Activated CD4-positive, alpha-beta T cell treated with anti-CD3 and anti-CD28 coated beads, Interleukin-10, Interleukin-2, amounts not matched to agents 100 ng/mL and 50 ng/mL, durations not matched to agents 16 hours and 8 hours (primary cell): ENCODE data around the gene ALDH3A1.

Experiments used
- DNase-seq: peaks from one replicate; pipeline ENCODE4 v3.0.0-alpha.2; 2020

Gene ALDH3A1

DNA sequence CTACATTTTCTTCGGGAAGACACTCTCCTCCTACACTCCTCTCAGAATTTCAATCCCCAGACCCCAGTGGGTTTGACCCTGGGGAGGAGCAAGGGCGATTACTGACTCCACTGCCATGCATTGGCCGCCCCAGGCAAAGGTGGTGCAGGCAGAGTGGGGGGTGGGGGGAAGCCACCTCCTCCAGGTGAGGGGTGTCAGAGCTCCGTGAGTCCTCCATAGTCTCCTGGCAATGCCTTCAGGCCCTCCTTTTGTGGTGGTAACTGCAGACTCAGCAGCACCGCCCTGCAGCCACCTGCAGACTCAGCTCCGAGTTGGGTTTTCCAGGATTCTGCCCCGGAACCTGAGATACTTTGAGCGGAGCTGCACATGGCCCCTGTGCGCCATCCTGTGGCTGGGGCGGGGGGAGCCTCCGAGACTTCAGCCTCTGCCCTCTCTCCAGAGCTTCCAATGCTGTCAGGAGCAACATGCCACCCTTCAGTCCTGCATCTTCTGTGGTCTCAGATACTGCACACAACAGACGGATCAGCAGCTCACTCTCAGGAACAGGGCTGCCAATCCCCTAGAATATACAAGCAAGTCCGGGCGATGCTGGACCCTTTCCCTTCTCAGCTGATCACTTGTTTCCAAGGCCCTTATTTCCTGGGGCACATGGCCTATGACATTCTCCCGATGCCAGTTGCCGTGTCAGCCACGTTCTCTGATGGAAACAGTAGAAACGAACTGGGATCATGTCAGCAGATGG lies 29.3 kb downstream of the ALDH3A1 start:
- DNase-seq, result no peak

DNA sequence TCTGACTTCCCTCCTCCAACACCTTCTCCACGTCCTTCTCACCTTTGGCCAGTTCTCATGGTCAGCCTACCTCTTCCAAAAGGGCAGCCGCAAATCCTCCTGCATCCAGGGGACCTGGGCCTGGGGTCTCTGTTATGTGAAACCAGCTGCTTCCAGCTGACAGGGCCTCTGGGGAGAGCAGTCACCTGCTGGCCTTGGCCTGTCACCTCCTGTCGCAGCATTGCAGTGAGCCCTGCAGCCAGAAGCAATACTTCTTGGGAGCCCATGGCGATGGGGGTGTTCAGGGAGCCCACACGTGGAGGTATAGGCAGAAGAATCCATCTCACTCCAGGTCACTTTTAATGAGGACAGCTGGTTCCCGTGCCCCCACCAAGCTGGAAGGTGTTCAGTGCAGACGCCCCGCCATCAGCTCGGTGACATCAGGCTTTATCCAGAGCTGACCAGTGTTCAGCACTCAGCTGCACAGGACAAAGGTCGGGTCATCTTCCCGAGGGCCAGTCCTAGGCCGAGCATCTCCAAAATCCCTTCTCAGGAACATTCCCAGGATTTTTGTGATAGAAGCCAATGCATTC lies 30.0 kb downstream of the ALDH3A1 start:
- no peak for DNase-seq

DNA sequence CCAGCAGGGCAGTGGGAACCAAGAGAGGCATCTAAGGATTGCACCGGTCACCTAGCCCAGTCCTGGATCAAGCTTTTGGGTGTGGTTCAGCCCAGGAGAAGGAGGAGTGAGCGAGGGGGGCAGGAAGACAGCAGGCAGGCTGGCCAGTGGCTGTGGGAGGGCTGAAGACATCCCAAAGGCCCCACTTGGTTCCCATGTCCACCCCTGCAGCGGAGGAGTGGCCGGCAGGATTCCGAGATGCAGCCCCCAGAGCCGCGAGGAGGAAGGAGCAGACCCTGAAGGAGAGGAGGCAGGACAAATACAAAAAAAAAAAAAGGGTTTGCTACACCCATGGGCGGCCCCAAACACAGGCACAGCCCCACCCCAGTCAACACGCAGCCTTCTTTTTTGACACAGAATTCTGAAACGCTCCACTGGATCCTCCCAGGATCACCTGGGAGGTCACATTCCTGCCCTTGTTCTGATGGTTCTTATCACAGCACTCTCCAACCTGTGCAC lies 30.6 kb downstream of the ALDH3A1 start:
- no peak for DNase-seq

DNA sequence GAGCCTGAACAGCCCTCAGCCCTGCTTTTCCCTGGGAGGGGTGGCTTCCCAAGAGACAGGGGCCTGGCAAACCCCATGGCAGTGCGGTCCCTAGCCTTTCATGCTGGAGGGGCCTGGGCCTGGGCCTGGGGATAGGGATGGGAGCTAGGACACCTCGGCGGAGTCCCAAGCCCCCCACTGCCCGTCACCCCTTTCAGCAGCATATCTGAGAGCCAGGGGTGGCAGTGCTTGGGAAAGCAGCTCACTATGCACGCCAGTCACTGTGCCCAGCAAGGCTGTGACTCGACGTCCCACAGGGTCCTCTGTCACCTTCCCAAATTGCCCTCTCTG lies 31.1 kb downstream of the ALDH3A1 start:
- DNase-seq, result no peak

DNA sequence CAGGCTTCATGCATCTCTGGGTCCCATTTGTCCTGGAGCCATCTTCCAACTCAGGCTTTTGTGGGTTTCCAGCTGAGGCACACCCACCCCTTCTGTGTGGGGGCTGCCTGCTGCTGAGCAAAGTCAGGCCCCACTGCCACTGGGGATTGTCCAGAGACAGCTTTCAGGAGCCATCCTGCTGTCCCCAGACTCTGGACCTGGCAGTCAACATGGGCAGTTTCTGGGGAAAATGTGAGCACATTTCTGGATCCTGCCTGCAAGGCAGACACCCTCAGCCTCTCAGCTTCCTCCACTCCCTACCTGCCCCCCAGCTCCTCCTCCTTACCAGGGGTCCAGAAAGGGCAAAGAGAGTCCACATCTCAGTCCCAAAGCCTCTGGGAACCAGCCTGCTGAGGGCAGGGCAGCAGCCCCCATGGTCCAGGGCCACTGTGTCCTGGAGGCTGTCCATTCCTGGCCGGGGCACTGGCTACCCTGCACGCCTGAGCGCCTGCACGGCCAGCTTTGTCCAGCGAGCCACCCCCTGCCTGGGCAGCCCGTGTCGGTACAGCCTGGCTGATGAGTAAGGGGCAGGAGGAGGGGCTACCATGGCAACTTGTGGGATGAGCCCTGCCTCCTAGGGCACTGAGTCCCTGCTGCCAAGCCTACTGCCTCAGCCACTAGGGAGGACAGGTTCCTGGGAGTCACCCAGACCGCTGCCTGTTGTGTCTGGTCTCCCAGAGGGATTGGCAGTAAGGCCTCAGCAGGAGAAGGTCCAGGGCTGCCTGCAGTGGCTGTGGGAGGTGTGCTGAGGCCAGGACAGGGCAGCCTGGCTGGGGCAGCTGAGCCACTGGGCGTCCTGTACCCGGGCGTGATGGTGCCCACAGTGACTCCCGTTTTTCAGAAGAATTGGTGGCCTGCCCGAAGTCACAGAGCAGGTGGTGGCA lies 31.7 kb downstream of the ALDH3A1 start, which contains the start of gene SLC47A2:
Gene SLC47A2 (minus strand): TSS at position 477 of the 923 bp plus-strand sequence. CDS start 29 bp downstream, at position 448.
- no peak for DNase-seq

DNA sequence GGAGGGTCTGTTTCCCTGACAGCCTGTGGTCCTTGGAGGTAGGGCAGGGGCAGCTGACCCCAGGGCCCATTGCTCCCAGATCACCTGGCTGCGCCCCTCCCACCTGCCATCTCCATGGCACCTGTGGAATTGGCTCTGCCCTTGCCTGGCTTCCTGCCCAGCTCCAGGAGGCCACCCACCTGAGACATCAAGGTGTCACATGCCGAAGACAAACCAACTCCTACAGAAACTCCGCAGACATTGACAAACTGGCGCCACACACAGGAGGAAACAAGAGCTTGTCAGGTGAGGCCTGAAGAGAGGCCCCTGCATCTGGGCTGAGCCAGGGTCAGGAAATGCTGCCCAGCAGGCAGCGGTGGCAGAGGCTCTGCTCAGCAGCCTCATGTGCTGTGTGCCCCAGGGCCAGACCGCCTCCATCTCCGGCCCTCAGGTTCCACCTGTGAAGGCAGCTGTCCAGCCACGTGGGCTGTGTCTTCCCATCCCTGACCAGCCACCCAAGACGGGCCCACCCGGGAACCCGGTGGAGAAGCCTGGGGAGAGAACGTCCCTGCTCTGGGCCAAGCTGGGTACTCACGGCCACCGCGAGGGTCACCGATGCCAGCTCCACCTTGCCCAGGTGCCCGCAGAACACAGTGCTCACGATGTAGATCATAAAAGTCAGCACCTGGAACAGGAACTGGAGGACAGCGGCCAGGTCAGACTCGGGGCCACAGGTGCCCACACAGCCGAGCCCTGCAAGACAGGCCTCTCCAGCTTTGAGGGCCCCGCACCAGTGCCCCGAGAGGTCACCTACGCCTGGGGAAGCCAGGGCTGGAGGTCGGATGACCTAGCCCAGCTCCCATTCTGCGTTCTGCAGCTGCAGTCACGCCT lies 33.3 kb downstream of the ALDH3A1 start:
- no peak for DNase-seq

DNA sequence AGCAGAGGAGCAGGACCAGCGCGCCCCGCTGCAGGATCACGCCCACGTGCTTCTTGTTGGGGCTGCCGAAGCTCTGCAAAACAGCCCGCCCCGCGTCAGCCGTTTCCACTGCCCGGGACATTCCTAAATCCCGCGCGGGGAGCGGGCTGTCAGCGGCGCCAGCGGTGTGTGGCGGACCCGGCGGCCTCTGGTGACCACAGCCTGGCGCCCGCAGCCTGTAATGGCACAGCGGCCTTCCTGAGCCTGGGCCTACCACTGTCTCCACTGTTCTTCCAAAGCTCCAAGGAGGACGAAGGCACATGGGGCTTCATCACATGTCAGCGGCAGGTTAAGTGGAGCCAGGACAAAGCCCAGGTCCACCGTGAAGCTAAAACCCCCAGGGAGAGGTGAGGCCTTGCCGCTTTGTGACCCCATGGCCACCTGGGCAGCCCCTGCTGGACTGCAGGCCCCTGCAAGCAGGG lies 34.2 kb downstream of the ALDH3A1 start:
- DNase-seq, result no peak

DNA sequence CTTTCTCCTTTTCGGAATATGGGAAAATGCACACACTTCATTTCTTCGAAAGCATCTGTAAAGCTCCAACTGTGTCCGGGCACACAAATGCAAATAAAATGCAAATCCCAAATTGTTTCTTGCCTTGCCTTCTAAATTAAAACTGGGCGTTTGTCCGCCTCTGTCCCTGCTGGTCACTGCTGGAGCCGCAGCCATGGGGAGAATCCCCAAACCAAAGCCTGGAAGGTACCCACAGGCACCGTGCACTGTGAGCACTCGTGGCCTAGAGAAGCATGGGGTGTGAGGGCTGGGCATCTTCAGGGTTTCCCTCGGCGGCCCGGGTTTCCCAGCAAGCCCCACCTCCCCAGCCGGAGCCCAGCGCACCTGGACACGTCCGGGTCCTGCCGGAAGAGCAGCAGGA lies 34.6 kb downstream of the ALDH3A1 start:
- DNase-seq, result no peak

DNA sequence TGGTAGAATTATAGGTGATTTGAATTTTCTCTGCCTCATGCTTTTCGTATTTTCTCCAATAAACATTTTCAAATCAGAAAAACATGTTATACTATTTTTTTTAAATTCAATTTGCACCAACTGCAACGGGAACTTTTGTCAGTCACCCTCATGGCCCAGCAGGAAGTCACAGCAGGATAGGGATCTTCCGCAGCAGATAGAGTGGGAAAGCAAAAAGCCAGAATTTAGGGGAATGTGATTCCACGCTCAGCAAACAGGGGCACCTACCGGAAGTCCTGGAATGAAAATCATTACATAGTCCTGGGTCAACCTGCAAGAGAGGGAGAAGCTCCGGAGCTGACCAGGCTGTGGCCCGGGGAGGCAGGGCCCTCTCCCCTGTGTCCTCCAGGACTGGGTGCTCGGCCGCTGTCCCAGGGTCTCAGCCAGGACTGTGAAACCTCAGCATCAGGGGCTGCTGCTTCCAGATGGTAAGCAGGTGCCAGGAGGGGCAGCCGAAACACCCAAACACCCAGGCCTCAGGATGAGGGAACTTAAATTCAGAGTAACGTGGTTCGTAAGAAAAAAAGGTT lies 35.6 kb downstream of the ALDH3A1 start:
- DNase-seq, result no peak

DNA sequence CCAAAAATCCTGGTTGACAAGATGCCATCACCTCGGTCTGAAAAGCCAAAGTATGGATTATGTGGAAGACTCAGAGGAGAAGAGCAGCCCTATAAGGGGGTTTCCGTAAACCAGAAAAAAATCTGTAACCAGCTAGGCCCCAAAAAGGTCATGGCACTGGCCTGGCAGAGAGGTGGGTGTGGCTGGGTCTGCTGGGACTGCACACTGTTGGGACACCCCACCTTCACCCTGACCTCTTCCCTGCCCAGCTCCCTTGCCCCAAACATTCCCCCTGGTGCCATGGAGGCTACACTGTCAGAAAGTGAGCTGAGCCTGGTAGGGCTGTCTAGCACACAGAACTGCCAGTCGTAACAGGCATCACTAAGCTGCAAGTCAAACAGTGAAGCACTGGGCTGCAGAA lies 38.3 kb downstream of the ALDH3A1 start:
- no peak for DNase-seq

DNA sequence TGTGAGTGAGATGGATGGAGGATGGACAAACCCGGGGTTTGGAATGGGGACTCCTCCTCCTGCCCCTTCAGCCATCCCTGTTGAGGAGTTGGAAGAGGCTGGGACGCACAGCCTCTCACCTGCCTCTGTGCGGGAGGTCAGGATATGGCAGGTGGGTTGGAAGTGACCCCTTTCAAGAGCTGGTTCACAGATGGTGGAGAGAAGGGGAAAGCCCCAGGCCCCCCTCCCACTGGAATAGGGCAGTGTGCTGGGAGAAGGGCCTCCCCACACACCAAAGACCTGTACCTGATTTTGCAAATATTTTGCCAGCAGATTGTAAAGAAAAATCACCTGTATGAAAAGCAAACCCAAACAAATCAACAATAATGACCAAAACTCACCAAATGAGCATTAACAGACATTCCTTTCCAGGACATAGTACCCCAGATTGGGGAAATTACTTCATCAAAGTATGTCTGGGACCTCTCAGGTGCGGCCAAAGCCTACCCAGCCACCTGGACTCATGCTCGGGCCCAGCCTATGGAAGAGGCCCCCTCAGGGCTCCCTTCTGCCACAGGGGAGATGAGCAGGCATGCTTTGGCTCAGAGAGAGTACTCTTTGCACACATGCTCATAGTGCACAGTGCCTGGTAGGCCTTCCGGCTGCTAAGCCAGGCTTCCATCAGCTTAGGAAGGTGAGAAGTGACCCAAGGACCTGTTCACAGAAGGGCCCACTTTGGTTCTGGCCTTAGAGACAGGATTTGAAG lies 39.5 kb downstream of the ALDH3A1 start:
- no peak for DNase-seq

DNA sequence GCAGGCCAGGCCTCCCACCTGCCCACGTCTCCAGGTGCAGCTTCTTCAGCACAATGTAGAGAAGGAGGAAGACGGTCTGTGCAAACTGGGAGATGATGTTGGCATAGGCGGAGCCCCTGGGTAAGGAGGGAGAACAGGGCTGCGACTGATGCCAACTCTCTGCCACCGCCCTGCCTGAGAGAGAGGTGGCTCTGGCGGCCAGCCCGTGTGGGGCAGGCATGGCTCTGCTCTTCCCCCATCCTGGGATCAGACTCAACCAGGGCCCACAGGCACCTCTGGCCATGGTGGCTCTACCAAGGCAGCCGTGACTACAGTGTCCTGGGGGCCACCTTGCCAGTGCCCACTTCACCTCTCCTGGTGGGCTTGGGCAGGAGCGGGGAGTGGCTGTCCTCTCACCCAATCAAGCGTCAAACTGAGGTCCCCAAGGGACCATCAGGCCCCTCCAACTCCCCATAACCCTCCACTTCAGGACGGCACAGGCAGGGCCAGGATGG lies 40.3 kb downstream of the ALDH3A1 start:
- no peak for DNase-seq

DNA sequence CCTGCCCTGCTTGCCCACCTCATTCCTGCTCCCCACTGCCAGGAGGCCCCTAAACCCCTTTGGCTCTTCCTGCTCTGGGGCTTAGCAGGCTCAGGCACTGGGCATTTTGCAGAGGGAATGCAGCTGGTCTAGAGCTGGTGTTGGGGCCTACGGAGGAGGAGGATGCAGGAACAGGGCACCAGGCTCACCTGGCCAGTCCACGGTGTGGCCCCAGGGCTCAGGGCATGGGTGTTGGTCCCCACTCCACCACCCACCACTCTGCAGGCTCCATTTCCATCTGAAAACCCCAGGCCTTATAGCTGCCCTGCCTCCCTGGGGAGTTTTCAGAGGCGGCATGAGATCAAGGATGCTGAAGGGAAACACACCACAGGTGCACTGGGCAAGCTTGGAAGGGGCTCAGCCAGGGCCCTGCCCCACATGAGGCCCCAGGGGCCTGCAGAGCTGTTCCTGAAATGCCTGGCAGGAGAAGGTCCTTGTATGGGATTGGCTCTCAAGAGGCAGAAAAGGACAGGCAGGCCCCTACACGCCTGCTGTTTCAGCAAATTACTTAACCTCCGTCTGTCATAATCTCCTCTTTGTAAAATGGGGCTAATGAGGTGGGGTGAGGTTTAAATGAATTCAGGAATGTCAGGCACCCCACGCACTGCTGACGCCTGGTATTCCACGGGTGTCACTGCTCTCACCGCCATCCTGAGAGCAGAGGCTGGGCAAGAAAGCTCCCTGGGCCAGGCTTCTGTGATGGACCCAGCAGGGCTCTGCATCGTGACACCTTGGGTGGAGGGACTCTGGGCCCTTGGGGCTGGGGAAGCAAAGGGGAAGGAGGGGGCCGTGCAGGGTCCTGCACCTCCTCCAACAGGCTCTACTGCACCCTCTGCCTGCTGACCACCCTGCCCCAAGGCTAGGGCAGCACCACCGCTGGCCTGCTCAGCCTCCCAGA lies 41.0 kb downstream of the ALDH3A1 start:
- DNase-seq, result no peak

DNA sequence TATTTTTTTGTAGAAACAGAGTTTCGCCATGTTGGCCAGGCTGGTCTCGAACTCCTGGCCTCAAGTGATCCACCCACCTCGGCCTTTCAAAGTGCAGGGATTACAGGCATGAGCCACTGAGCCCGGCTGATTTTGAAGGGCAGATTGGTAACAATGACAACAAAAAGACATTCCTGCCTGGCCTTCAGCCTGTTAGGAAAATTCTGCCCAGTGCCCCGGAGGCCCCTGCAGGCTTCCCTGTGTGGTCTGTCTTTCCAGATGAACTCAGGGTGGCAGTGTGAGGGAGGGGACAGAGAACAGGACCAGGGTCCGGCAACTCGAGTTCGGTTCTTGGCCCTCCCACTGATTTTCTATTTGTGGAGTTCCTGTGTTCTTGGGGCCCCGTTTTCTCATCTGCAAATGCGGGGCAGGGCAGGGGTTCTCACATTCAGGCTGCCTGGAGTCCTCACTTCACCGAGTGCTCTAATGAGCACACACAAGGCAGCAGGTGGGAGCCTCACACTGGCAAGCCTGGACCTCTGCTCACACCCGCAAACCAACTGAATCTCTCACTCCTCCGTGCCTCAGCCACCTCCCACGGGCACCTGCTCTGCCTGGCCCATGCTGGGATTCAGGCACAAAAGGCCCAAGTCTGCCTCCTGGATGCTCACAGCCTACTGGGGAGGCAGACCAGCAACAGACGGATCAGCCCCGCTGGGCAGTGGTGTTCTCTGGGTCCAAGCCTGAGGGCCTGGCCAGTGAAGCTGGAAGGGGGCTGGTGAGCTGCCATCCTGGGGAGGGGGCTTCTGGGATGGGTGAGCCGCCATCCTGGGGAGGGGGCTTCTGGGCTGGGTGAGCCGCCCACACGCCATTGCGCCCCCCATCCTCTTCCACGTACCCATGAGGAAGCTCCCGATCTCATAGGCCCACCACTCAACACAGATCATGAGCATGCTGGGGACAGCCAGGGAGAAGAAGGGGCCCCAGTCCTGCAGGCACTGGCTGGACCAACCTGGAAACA lies 42.0 kb downstream of the ALDH3A1 start:
- no peak for DNase-seq

DNA sequence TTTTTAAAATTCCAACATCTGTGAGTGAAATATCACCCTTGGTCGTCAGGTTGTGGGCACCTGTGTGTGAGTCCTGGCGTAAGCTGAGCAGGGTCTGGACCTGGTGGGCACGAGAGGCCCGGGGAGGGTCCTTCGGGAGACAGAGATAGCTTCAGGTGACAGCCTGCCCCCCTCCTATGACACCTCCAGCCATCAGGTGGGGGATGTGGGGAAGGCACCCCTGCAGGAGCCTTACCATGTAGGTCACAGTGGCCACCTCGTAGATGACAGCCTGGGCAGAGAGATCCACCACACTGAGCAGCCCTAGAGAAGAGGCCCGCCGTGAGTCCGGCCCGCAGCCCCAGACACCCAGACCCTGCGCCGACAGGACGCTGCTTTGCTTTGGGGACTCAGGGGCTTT lies 42.9 kb downstream of the ALDH3A1 start:
- DNase-seq, result no peak

DNA sequence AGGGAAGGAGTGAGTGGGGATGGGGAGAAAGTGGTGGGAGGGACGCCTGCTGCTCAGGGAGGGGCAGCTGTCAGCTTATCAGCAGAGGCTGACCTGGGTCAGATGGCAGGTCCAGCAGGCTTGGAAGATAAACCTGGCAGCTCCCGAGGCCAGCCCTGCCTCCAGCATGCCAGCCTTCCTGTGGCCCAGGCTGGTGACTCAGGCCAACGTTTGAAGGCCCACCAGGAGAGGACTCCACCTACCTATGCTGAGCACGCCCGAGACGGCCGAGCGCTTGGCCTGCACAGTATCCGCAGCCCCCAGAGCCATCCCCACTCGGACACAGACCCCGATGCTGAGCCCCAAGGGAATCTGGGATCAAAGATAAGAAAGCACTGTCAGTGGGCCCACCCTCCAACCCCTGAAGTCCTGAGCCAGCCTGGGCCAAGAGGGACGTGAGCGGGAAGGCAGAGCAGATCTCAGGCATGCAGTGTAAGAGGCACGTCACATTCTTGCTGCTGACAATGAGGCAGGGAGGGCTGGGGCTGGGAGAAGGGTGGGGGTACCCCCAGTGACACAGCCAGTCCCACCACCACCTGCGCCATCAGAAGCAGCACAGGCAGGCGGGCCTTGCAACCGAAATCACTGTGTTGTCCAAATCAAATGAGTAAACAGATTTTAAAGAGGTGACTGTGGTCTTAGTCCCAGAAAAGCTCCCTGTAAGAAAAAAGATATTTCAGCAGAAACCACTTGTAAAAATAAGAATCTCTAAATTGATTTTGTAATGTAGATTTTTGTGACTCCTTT lies 44.1 kb downstream of the ALDH3A1 start:
- DNase-seq, result no peak

DNA sequence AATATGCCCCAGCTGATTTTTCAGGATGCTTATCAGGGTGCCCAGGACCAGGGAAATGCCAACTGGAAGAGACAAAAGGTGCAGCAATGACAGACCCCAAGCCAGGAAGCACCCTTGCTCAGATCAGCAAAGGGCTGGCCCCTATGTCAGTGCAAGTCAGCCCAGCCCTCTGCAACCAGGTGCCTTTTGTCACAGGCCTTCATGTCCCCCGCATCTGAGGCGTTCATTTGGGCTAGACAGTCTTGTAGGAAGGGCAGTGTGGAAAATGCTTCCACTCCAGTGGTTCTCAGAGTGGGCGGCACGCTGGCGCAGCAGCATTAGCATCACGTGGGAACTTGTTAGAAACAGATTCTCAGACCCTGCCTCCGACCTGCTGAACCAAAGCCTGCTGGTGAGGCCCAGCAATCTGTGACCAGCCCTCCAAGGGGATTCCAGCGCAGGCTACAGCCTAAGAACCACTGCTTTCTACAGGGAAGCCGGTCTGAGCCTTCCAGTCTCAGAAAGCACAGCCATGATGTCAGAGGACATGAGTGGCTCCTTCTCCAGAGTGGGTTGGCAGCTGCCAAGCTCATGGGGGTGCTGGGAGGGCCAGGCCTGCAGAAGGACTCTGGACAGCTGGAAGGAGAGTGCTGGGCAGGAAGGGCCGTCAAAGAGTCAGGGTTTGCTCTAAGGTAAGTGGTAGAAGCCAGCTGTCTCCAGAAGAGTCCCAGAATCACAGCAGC lies 44.8 kb downstream of the ALDH3A1 start:
- no peak for DNase-seq
